Measurements from ENCODE around the gene ABHD17B.

DNA sequence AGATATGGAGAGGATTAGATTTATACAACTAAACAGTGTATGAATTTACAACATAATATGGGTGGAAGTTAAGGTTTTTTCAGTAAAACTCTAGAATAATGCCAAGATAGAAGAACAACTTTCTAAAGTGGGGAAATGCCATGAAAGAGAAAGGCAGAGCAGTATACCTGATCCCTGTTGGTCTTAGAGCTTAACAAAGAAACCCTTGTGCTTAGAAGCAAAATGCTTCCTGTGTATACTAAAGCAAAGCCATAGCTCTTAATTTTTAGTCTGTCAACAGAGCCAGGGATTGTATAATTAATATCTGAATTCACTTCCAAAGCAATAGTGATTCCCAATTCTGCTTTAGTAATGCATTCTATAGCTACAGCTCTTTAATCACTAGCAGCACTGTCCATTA is 14.8 kb upstream of the ABHD17B start:
- no peak for TF ChIP-seq EZH2 (IDR thresholded peaks at IDR 0.05; ENCODE audit: insufficient read depth, poor library complexity, severe bottlenecking)
- TF ChIP-seq EZH2phosphoT487 (IDR thresholded peaks at IDR 0.05; ENCODE audit: insufficient read depth, low read depth): no peak
